ENCODE data around the gene MAGI1.
"Not testable (repeated sequence)": the region's sequence is repeated elsewhere in the genome, so short reads cannot be mapped to it uniquely, and the experiment has no call there.

MAGI1 gene

DNA sequence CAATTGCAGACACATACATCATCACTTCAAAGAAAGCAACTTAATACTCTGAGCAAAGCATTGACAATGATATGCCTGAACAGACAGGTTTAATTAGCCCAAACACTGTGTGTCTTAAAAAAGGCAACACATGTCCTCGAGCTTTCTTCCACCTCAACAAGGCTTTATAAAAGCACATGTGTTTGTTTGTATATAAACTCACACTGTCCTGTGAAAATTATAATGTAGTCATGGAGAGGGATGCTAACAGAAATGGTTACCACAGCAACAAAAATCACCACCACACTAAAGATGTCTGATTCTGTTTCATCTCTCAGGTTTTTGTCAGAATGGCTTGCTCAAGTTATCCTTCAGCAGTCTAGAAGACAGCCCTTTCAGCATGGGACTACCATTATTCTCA, 314.7 kb downstream of the MAGI1 start:
- DNase-seq (ENCODE audit: low read depth in 1 of 2, low spot score in 1 of 2): no peak
- Histone ChIP-seq H3K27me3 (ENCODE audit: insufficient read depth, poor library complexity, severe bottlenecking) (no peaks in the 10 kb centered on the region), H3K4me3 (replicated peaks; ENCODE audit: insufficient read depth, low read length) (no peak overlapping the region), H3K27ac (replicated peaks) (no peak overlapping the region)
- no peak for TF ChIP-seq GABPA (IDR thresholded peaks at IDR 0.05; ENCODE audit: low read depth)
- TF ChIP-seq SPI1 (IDR thresholded peaks at IDR 0.05; ENCODE audit: borderline replicate concordance, low read depth): no peak
- no peak for TF ChIP-seq POLR2AphosphoS5 (IDR thresholded peaks at IDR 0.05; ENCODE audit: low read depth)
- TF ChIP-seq, protein P1, sequence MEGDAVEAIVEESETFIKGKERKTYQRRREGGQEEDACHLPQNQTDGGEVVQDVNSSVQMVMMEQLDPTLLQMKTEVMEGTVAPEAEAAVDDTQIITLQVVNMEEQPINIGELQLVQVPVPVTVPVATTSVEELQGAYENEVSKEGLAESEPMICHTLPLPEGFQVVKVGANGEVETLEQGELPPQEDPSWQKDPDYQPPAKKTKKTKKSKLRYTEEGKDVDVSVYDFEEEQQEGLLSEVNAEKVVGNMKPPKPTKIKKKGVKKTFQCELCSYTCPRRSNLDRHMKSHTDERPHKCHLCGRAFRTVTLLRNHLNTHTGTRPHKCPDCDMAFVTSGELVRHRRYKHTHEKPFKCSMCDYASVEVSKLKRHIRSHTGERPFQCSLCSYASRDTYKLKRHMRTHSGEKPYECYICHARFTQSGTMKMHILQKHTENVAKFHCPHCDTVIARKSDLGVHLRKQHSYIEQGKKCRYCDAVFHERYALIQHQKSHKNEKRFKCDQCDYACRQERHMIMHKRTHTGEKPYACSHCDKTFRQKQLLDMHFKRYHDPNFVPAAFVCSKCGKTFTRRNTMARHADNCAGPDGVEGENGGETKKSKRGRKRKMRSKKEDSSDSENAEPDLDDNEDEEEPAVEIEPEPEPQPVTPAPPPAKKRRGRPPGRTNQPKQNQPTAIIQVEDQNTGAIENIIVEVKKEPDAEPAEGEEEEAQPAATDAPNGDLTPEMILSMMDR (IDR thresholded peaks at IDR 0.05; ENCODE audit: insufficient read depth, low read length): no peak

DNA sequence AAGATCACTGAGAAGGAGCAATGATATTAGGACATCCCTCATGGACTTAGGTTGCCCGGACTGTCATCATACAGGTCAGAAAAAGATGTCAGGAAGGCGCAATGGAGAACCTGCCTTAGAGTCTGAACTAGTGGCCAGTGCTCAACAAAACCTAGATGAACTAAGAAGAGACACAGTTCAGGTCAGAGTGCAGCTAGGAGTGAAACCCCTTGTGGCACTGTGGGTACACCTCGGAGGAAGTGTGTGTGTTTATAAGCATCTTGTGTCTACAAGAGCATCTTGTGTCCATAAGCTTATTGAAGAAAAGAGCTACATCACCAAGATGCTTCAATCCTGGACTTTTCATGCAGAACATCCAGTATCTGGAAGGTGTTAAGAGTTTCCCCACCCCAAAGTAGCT, 315.7 kb downstream of the MAGI1 start:
- no peak for DNase-seq (ENCODE audit: low read depth in 1 of 2, low spot score in 1 of 2)
- Histone ChIP-seq H3K4me3 (replicated peaks; ENCODE audit: insufficient read depth, low read length) (no peak overlapping the region), H3K27me3 (ENCODE audit: insufficient read depth, poor library complexity, severe bottlenecking) (no peaks in the 10 kb centered on the region), H3K27ac (replicated peaks) (no peak overlapping the region)
- TF ChIP-seq GABPA (IDR thresholded peaks at IDR 0.05; ENCODE audit: low read depth) (no peak), SPI1 (IDR thresholded peaks at IDR 0.05; ENCODE audit: borderline replicate concordance, low read depth) (no peak), POLR2AphosphoS5 (IDR thresholded peaks at IDR 0.05; ENCODE audit: low read depth) (no peak)
- TF ChIP-seq, protein P1 (IDR thresholded peaks at IDR 0.05; ENCODE audit: insufficient read depth, low read length): no peak
- TF ChIP-seq, protein P2, sequence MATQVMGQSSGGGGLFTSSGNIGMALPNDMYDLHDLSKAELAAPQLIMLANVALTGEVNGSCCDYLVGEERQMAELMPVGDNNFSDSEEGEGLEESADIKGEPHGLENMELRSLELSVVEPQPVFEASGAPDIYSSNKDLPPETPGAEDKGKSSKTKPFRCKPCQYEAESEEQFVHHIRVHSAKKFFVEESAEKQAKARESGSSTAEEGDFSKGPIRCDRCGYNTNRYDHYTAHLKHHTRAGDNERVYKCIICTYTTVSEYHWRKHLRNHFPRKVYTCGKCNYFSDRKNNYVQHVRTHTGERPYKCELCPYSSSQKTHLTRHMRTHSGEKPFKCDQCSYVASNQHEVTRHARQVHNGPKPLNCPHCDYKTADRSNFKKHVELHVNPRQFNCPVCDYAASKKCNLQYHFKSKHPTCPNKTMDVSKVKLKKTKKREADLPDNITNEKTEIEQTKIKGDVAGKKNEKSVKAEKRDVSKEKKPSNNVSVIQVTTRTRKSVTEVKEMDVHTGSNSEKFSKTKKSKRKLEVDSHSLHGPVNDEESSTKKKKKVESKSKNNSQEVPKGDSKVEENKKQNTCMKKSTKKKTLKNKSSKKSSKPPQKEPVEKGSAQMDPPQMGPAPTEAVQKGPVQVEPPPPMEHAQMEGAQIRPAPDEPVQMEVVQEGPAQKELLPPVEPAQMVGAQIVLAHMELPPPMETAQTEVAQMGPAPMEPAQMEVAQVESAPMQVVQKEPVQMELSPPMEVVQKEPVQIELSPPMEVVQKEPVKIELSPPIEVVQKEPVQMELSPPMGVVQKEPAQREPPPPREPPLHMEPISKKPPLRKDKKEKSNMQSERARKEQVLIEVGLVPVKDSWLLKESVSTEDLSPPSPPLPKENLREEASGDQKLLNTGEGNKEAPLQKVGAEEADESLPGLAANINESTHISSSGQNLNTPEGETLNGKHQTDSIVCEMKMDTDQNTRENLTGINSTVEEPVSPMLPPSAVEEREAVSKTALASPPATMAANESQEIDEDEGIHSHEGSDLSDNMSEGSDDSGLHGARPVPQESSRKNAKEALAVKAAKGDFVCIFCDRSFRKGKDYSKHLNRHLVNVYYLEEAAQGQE (IDR thresholded peaks at IDR 0.05; ENCODE audit: insufficient replicate concordance, low read depth): no peak

DNA sequence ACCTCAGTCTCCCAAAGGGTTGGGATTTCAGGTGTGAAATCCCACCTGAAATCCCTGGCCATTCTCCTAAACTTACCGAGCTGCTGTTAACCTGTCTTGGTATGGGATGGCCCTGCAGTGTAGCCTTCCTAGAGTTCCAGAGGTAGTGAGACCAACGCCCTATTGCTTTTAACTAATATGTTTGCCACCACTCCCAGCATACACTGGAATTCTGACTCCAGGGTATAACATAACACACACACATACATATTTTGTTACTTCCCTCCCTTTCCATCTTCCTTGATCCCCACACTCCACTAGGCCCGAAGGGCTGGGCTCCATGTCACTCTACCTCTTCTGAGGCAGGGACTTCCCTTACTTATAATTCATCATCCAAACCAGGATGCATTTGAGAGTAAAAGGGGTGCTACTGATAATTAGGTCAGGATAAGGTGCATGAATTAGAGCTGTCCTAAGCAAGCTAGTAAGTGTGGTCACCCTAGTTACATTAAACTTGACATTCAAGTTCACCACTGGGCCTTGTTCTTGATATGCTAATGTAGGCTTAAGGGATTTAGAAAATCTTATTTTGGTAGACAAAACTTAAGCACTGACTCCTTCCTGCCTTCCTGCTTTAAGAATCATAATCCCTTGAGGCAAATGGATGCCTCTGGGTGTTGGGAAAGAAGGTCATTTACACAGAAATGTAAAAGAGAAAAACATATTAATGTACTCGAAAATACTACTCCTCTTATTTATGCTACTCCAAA, 317.6 kb downstream of the MAGI1 start:
- TF ChIP-seq, protein P1 (IDR thresholded peaks at IDR 0.05; ENCODE audit: insufficient read depth, low read length): no peak
- TF ChIP-seq, protein P2 (IDR thresholded peaks at IDR 0.05; ENCODE audit: insufficient replicate concordance, low read depth): no peak
- TF ChIP-seq SPI1 (IDR thresholded peaks at IDR 0.05; ENCODE audit: borderline replicate concordance, low read depth) (no peak), GABPA (IDR thresholded peaks at IDR 0.05; ENCODE audit: low read depth) (no peak), POLR2AphosphoS5 (IDR thresholded peaks at IDR 0.05; ENCODE audit: low read depth) (no peak)
- Histone ChIP-seq H3K4me3 (replicated peaks; ENCODE audit: insufficient read depth, low read length) (no peak overlapping the region), H3K27ac (replicated peaks) (no peak overlapping the region), H3K27me3 (ENCODE audit: insufficient read depth, poor library complexity, severe bottlenecking) (no peaks in the 10 kb centered on the region)
- no peak for DNase-seq (ENCODE audit: low read depth in 1 of 2, low spot score in 1 of 2)

DNA sequence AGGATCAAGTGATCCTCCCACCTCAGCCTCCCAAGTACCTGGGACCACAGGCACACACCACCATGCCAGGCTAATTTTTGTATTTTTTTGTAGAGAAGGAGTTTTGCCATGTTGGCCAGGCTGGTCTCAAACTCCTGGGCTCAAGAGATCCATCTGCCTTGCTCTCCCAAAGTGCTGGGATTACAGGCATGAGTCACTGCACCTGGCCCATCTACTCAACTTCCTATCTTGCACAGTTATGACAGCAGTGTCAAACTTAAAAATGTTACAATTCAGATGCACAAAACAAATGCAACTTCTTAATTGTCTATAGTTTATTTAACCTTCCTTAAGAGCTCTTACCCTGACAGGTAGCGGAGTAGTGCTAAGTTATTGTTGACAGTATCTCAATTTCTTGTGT, 319.1 kb downstream of the MAGI1 start:
- not testable (repeated sequence) for DNase-seq (ENCODE audit: low read depth in 1 of 2, low spot score in 1 of 2); H3K27ac ChIP-seq (replicated peaks)

More for the DNA sequence above, 319.1 kb downstream of the MAGI1 start:
- not testable (repeated sequence) for H3K4me3 ChIP-seq (replicated peaks; ENCODE audit: insufficient read depth, low read length); H3K27me3 ChIP-seq (ENCODE audit: insufficient read depth, poor library complexity, severe bottlenecking)

All from HL-60 (cell line).